ENCODE data around the gene ACOXL. TPM values are rescaled to one million over a fixed set of nuclear protein-coding genes. Genes with fewer than 3 reads are reported as not detected.

The ACOXL gene
- total RNA-seq, 1 donor from 2014 or later: not detected

DNA sequence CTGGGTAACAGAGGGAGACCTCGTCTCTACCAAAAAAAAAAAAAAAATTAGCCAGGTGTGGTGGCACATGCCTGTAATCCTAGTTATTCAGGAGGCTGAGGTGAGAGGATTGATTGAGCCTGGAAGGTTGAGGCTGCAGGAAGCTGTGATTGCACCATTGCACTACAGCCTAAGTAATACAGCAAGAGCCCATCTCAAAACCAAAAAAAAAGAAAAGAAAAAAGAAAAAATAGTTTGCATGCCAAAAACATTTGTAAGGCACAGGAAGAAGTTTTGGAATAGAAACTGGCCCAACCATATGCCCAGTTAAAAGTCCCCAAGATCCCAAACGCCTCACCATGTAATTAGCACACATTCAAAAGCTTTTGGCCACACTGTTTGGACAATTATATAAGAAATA lies 13.4 kb upstream of the ACOXL start:
- no peak for DNase-seq

DNA sequence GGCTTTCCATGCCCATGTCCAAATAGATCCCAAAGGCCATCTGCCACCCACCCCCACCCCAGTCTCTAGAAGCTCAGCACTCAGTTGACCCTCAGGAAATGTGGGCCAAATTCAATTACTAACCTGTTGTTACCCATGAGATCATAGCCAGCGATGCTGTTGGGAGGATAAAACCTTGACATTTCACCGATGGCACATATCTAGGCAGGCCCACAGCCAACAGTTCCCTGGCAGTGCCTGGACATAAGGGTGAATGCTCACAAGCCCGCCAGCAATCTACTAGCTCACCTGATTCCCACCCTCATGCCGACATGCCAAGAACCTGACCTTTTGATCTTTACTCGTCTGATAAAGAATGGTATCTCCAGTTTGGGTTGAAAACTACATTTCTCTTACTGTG lies 11.8 kb upstream of the ACOXL start:
- no peak for DNase-seq

DNA sequence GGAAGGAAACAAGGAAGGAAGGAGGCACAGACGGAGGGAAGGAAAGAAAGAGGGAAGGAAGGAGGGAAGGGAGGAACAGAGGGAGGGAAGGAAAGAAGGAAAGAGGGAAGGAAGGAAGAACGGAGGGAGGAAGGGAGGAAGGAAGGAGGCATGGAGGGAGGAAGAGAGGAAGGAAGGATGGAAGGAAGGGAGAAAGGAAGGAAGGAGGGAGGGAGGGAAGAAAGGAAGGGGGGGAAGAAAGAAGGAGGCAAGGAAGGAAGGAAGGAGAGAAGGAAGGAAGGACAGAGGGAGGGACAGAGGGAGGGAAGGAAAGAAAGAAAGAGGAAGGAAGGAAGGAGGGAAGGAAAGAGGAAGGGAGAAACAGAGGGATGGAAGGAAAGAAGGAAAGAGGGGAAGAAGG lies 7.6 kb upstream of the ACOXL start:
- no peak for DNase-seq

DNA sequence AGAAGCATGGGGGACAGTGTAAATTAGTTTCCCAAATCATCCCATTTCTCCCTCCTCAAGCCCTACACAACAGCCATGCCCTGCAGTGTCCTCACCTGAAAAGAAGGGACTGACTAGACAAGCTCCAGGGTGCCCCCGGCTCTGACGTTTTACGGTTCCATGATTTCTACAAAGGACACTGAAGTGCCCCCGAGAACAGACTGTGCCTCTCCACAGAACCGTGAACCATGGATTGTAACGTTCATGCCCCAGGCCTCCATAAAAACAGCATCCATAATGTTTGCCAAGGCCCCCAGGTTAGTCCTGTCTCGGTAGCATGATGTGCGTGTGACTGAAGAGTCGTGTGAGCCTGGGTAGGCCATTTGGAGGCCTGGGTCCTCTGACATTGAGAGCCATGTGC lies 7.0 kb upstream of the ACOXL start:
- DNase-seq: no peak

DNA sequence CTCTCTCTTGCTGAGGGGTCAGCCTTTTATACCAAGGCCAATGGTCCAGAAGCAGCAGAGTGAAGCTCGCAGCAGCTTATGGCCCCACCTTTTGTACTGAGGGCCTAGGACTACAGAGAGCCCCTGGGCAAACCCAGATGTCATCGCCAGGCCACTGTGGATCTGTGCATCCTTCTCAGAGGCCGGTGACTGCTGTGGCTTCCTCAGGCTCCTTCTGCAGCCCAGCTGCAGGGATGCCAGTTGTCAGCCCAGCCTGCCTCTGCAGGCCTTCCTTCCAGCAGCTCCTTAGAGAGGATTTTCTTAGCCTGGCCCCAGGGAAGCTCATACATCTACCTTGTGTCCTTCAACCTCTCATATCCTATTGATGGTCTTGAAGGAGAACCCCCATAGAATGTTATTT lies 6.5 kb upstream of the ACOXL start:
- DNase-seq: no peak

DNA sequence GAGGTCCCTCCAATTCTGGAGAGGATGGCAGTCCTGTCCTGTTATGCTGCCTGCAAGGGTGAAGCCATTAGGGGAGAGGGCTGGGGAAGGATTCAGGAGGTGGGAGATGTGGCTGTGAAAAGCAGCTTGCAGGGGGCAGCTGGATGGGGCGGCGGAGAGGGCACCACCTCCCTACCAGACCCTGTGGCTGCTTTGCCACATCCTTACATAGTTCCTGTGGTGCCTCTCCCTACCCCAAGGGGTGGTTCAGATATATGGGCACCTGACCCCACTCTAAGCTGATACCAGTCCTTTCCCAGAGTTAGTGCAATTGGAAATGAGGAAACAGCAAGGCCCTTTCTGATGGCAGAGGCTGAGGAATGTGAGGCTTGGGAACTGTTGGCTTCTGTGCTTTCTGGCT lies 6.1 kb upstream of the ACOXL start:
- no peak for DNase-seq

DNA sequence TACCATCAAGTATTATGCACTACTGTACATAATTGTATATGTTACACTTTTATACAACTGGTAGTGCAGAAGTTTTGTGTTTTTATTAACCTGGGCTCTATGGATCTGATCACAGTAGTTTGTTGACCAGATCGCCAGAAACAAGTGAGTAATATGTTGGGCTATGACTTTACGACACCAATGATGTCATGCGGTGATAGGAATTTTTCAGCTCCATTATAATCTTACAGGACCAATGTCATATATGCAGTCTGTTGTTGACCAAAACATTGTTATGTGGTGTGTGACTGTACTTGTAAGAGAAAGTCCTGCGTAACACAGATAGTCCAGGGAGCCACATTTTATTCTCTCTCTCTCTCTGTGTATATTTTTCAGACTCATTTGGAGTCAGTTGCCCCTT lies 4.5 kb upstream of the ACOXL start:
- DNase-seq: no peak

DNA sequence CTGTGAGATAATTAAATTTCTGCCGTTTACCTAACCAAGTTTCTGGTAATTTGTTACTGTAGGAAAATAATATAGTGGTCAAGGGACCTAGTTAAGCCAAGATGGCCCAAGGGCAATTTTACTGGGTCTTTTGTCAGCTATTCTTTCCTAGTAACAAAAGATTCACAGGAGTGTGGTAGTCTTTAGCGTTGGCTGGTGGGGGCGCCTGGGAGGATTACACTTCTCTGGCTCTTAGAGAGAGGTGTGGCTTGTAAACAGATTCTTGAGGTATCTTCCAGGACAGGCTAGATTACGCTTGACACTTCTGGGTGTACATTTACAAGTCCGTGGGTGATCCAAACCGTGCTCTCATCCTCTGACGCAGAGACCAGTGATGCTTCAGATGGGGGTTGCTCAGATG lies 3.3 kb upstream of the ACOXL start:
- DNase-seq: no peak

DNA sequence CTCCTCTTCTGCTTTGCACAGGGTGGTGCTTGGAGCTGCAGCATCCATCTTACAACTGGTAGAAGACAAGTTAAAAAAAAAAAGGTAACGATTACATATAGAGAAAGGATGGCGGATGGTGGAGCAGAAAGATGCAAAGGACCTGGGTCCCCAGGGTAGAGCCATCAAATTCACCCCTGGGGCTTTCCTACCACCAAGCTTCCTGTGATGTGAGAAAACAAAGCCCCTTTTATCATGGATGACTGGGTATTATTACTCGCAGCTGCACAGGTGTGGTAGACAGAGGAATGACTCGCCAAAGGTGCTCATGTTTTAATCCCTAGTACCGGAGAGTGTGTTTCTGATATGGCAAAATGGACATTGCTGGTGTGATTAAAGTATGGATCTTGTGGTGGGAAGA lies 1.3 kb upstream of the ACOXL start:
- no peak for DNase-seq

DNA sequence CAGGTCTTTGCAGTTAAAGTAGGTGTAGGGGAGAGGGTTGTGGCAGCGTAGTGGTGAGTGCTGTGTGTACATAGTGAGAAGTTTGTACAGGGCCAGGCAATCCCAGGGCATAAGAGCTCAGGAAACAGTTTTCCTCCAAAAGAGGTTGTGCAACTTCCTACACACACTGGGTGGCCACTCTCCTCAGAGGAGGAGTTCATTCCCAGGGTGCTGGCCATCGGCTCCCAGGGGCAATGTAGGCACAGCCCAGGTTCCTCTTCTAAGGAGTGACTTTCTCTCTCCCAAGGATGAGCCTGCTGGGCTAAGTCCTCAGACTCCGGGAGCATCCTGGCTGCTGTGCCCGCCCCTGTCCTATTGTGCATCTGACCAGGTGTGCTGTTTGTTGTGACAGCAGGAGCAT lies 3.0 kb downstream of the ACOXL start:
- no peak for DNase-seq

DNA sequence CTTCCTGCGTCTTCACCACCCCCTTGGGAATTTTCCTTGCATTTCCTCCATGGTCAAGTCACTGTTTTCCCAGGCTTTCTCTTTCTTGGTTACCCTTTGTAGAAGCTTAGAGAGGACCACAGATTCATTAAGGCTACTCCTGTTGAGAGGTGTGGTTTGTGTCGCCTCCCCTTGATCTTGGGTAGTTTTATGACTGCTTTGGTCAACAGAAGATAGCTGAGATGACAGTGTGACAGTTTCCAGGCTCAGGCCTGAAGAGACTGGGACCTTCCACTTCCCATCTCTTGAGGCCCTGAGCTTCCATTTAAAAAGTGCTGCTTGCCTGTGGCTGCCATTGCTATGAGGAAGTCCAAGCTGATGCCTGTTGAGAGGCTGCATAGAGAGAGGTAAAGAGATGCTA lies 5.4 kb downstream of the ACOXL start:
- no peak for DNase-seq

DNA sequence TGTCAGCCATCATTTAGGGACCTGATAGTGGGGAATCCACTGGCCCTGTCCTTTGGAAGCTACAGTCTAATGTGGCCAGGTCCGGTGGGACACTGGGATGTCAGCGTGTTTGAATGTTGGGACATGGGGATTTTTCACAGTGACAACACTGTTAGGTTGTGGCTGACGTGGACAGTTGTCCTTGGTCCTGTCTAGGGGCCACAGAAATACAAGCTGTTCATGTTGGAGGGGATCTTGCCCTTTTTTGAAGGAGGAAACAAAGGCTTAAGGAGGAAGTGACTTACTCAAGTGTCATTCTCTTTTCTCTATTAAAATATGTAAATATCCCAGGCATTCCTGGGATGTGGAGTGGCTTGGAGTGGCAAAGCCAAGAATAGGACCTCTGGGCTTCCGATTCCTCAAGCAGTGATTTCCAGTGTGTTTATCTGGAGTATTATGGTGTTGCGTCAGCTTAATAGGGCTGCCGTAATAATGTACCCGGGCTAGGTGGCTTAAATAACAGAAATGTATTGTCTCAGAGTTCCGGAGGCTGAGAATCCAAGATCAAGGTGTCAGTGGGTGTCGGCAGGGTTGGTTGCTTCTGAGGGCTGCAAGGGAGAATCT lies 8.5 kb downstream of the ACOXL start:
- DNase-seq: no peak

DNA sequence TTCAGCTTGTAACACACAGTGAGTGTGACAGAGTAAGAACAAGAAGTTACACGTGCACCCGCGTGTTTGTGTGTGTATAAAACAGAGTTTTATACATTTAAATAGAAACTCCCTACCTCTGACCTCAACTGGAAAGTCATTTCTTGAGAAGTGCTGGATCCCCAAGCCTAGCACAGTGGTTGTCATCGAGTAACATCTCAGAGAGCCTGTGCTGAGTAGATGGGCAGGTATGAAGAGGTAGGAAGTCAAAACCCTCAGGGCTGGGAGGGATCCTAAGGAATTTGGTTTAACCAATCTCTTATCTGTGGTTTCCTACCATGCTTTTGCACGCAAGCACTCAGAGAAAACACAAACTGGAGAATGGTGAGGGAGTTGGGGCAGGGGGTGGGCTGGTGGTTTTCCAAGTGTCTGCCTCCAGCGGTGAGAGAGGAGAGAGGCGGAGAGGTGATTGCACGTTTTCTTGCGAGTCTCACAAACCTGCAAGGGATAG lies 9.2 kb downstream of the ACOXL start:
- no peak for DNase-seq

DNA sequence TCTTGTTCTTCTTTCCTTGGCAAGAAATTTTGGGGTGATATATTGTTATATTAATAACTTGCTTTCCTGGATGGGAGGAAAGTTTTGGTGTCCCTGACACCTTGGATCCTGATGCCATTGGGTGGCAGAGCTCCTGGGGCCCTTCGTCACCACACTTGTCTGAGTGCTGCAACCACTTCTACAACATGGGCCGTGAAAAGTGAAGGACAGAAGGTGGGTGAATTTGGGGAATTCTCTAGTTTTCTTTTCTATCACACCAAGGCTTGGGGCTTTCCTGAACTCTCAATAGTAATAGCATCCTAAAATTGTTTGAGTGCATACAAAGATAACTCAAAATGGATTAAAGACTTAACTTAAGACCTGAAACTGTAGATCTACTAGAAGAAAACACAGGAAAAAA lies 10.0 kb downstream of the ACOXL start:
- no peak for DNase-seq

DNA sequence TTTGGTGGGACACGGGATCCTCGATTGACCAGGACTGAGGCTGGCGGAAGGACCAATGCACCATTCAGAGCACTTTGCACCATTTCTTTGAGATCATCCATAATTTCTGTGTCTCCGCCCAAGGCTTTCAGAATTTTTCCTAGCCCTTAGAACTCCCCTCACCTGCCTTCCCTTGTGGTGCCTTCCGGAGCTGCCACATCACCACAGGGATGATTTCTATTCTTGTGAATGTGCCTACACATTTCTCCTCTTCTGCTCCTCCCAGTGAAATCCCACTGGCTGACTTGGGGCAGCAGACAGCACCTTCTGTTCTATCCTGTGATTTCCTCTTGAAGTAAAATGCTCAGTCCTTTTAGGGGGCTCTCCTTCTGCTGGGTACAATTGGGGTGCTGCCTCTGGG lies 11.2 kb downstream of the ACOXL start:
- no peak for DNase-seq

DNA sequence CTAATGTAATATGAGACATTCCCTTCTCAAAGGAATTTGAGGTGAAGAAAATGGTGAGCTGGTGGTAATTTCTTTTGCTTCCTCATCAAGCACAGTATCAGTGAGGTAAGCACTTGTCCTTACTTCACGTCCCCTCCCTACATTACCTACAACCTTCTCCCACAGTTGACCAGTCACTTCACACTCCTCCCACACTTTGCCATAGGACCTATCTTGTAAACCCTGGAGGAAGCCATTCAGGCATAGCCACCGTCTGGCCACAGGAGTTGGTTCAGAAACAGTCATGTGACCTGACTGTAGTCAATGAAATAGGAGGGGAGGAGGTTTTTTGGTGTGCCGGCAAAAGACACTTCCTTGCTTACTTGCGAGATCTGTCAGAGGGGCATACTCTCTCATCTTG lies 12.1 kb downstream of the ACOXL start:
- no peak for DNase-seq

DNA sequence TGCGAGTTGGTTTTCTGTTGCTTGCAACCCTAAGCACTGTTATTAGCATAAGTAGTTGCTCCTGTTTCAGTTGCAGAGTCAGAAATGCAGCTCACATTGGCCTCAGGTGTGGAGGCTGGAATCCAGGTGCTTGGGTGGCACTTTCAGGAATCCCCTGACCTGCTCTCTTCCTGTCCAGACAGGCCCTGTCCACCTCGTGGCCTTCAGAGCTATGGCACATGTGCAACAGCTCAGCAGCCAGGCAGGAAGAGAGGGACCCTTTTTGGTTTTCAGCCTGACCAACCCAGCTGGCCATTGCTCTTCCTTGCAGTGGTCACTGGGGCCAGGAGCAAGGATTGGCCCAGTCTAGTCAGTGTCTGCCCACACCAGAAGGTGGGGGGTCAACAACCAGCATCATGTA lies 12.7 kb downstream of the ACOXL start:
- DNase-seq: no peak

DNA sequence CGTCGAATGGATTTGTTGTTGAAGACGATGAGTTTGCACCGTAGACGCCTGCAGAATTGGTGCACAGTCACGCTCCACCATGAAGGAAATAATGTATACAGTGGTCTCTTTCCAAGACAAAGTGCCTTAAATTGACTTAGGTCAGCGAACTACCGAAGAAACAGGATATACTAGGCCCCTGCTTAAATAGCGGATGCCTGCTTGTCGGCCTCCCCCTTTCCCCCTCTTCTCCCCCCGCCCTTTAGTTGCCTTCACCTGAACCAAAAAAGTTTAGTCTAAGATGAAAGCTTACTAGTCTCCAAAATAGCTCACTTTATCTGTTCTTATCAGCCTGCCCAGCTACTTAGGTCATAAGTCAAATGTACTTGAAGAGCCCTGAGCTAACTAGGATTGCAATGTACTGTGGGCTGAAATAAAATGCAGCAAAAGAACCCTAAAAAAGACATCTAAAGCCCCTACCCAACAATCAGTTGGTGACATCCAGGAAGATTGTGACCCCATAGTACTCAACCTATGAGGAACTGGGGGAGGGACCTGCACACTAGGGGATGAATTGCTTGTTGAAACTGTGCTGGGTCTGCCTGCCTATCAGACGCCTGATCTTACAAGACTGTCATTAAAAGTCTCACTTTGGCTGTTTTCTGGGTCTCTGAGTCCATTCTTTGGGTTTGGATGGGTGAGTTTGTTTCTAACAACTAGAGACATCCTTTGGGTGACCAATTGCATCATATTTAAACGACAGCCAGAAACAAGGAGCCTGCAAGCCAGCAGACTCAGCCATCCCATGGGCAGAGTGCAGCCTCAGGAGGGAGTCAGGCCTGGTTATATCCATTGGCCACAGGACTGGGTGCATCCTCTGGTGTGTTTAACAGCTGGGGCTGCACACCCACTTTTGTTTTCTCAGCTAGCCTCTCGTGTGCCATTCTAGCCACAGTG lies 14.5 kb downstream of the ACOXL start:
- DNase-seq: no peak

DNA sequence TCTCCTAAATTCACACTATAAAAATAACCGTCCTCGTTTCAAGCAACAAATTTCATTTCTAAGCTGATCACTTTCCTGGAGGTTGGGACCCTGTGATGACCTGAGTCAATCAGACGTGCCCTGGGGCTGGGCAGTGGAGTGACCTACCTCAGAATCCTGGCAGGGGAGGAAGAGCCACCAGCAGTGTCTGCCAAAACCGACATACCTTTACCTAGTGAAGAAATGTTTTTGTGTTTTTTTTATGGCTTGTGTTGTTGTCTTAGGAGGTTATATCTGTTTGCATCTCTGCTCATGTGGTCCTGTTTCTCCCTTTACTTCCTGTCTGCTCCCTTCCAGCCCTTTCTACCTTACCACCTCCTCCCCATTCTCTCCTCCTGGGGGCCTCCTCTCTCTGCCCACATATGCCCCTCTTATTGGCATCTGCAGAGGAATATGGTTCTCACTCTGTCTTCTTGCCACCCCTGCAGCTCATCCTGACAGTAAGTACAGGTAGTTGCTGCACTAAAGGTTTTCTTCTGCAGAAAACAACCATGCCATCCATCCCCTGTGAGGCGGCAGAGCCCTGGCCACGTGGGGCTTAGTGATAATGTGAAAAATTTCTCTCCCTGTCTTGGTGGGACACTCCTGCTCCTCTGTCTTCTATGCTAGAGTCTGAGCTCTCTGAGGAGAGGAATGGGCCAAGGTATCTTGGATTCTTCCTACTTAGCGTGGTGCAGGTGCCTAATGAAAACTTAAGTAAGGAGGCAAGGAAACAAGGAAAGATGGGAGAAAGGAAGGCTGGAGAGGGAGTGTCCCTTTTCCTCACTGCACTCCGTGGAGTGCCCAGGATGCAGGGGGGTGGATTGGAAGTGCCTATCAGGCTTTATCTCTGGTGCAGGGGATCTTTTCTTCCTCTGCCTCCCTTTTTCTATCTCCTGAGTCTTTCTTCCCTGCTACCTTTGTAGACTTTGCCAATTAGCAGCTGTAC lies 15.4 kb downstream of the ACOXL start:
- no peak for DNase-seq

DNA sequence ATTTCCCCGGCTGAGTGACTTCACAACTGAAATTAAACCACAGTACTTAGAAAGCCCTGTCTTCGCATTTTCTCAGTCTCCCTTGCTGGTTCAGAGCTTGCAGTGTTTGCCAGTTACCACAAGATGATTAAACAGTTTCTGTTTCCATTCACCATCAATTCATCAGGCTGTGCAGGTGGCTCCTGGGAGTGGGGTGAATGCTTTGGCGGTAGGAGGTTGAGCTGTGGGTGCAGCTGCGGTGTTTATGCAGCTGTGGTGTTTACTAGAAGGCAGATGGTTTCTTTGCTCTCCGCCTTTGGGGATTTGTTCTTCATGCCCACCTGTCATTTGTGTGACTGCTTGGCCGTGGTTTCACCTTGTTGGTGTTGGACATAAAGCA lies 16.1 kb downstream of the ACOXL start:
- no peak for DNase-seq

DNA sequence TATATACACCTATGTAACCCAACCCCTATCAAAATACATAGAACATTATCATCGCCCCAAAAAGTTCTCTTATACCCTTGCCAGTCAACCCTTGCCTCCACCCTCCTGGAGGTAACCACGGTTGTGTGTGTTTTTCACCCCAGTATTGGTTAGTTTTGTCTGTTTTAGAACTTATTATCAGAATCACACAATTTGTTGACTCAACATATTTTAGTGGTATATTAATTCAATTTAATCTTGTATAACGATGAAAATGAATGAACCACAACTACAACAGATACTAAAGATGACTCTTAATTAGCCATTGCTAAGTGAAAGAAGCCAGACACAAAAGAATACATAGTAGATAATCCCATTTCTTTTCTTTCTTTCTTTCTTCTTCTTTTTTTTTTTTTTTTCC lies 19.3 kb downstream of the ACOXL start:
- DNase-seq: no peak

DNA sequence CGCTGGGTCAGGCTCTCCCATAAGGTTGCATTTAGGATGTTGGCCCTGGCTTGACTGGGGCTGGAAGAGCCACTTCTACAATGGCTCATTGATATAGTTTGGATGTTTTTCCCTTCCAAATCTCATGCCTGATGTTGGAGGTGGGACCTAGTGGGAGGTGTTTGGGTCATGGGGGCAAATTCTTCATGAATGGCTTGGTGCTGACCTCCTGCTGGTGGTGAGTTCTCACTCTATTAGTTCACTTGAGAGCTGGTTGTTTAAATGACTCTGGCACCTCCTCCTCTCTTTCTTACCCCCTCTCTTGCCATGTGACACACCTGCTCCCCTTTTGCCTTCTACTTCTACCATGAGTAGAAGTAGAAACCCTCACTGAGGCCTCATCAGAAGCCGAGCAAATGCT lies 20.5 kb downstream of the ACOXL start:
- no peak for DNase-seq
